Prostate gland (tissue), 1 donor: Measurements from ENCODE around the gene CEP85L.

Experiments used
- POLR2A ChIP-seq: fragments of 450-650 bp; IDR thresholded peaks from one replicate; pipeline ENCODE4 v1.6.1; 2016; ENCODE audit warnings: antibody characterized with exemption, mild to moderate bottlenecking
- POLR2AphosphoS5 ChIP-seq: sonication (generic); formaldehyde crosslinking; IDR thresholded peaks from one replicate; pipeline ENCODE4 v1.6.1; 2017; ENCODE audit warnings: antibody characterized with exemption

GRCh38 chr6:118680452-118681095, 29.2 kb upstream of the CEP85L start:
- TF ChIP-seq POLR2A (no peak), POLR2AphosphoS5 (no peak)
